HG03103 (cell line): Measurements from ENCODE around the gene OMP.

ENCODE experiments used
- ATAC-seq: cut with Tn5 transposase; IDR thresholded peaks from one replicate; pipeline ENCODE4 v1.9.1; 2021; ENCODE audit warnings: low read depth; ENCODE audit not compliant: unreplicated experiment

The OMP gene

DNA sequence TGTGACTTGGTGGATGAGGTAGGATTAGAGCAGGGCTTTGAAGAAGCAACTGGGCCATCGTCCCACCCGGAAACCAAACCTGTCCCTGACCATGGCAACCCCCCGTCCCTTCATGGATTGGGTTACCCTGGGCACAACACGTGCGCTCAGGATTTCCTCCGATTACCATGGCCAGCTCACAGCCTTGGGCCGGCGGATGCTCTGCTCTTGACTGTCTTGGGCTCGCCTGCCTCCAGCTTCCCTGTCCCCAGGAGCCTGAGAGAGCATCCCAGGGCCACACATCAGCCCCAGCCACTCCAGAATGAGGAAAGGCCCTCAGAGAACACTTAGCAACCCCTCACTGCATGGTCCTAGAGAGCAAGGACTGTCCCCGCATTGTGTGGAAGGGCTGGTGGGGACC lies 48.2 kb downstream of the OMP start:
- no peak for ATAC-seq

- no peak for ATAC-seq
Observed at GRCh38 chr11:77151804-77152509, 49.3 kb downstream of the OMP start.

- no peak for ATAC-seq
Observed at GRCh38 chr11:77152846-77153245, 50.2 kb downstream of the OMP start.
